OCI-LY1 (cell line): ENCODE results near the gene HLCS.

Experiments
- H2AFZ ChIP-seq: fragments of 200-600 bp; sonication (generic), shearing (Covaris generic); 2 replicates; pipeline ENCODE4 v1.6.0; 2014; ENCODE audit warnings: antibody characterized with exemption, mild to moderate bottlenecking, low read length
- H3F3A ChIP-seq: fragments of 200-600 bp; sonication (generic), shearing (Covaris generic); 2 replicates; pipeline ENCODE4 v1.6.0; 2014; ENCODE audit warnings: mild to moderate bottlenecking, antibody characterized with exemption, low read length, moderate library complexity; ENCODE audit not compliant: insufficient read depth
- H3K27ac ChIP-seq: fragments of 200-600 bp; sonication (generic); 2 replicates; pipeline ENCODE4 v1.5.1; 2014; ENCODE audit warnings: low read length, mixed run types, mild to moderate bottlenecking, low read depth; ENCODE audit not compliant: poor library complexity, severe bottlenecking
- H3K27me3 ChIP-seq: fragments of 200-600 bp; sonication (generic); 2 replicates; pipeline ENCODE4 v1.6.0; 2014; ENCODE audit warnings: antibody characterized with exemption, mild to moderate bottlenecking, low read length, moderate library complexity; ENCODE audit not compliant: insufficient read depth
- H3K36me3 ChIP-seq: fragments of 200-600 bp; sonication (generic); 2 replicates; pipeline ENCODE4 v1.6.1; 2014; ENCODE audit warnings: mild to moderate bottlenecking, antibody characterized with exemption, low read length, moderate library complexity, mixed read lengths; ENCODE audit not compliant: insufficient read depth
- H3K4me1 ChIP-seq: fragments of 200-600 bp; sonication (generic); 2 replicates; pipeline ENCODE4 v1.5.1; 2014; ENCODE audit warnings: mild to moderate bottlenecking, low read length, moderate library complexity; ENCODE audit not compliant: insufficient read depth, severe bottlenecking
- H3K4me2 ChIP-seq: fragments of 200-600 bp; sonication (generic), shearing (Covaris generic); 2 replicates; pipeline ENCODE4 v1.6.1; 2014; ENCODE audit warnings: low read length
- H3K4me3 ChIP-seq: fragments of 200-600 bp; sonication (generic); 2 replicates; pipeline ENCODE4 v1.5.1; 2014; ENCODE audit warnings: low read length, low read depth, mild to moderate bottlenecking, mixed read lengths; ENCODE audit not compliant: poor library complexity, severe bottlenecking
- H3K79me2 ChIP-seq: fragments of 200-600 bp; shearing (Covaris generic); 2 replicates; pipeline ENCODE4 v1.6.1; 2016; ENCODE audit warnings: mixed run types, low read length, mixed read lengths; ENCODE audit not compliant: insufficient read depth
- H3K9ac ChIP-seq: fragments of 200-600 bp; sonication (generic), shearing (Covaris generic); 2 replicates; pipeline ENCODE4 v1.6.1; 2014; ENCODE audit warnings: mild to moderate bottlenecking, low read length, mixed read lengths
- H3K9me2 ChIP-seq: fragments of 200-600 bp; sonication (generic), shearing (Covaris generic); 2 replicates; pipeline ENCODE4 v1.6.1; 2014; ENCODE audit warnings: low read depth, mild to moderate bottlenecking, low read length, mixed read lengths
- H3K9me3 ChIP-seq: fragments of 200-600 bp; shearing (Covaris generic); 2 replicates; pipeline ENCODE4 v1.6.1; 2014; ENCODE audit warnings: low read length, mixed read lengths
- H4K20me1 ChIP-seq: fragments of 200-600 bp; sonication (generic), shearing (Covaris generic); 2 replicates; pipeline ENCODE4 v1.6.0; 2016; ENCODE audit warnings: mild to moderate bottlenecking, low read length; ENCODE audit not compliant: insufficient read depth
- CTCF ChIP-seq: fragments of 200-600 bp; sonication (generic), shearing (Covaris generic); IDR thresholded peaks from 2 replicates; pipeline ENCODE4 v1.5.1; 2017; ENCODE audit warnings: mild to moderate bottlenecking, antibody characterized with exemption, low read length, moderate library complexity, mixed read lengths
- EZH2 ChIP-seq: fragments of 200-600 bp; sonication (generic), shearing (Covaris generic); IDR thresholded peaks from 2 replicates; pipeline ENCODE4 v1.8.0; 2017; ENCODE audit warnings: borderline replicate concordance, mixed run types, mild to moderate bottlenecking, antibody characterized with exemption, low read length, moderate library complexity, mixed read lengths

HLCS gene

GRCh38 chr21:36966066-36966820, at the start of gene HLCS:
HLCS (minus strand) TSS chr21:36966669; CDS start chr21:36966638, 31 bp downstream.
- Histone ChIP-seq H3K4me2 (peak within 1 kb of the TSS; percentile 89), H3K27ac (peak within 1 kb of the TSS; percentile 73), H3K4me3 (peak within 1 kb of the TSS; percentile 100), H3K9me2 (no peaks in the 10 kb centered on the region), H3K79me2 (no peaks in the 10 kb centered on the region), H3K4me1 (peaks cover 27% of the 10 kb centered on the region), H3K36me3 (peaks cover 4% of the 10 kb centered on the region), H4K20me1 (no peaks in the 10 kb centered on the region), H3F3A (no peaks in the 10 kb centered on the region), H2AFZ (no peak within 1 kb of the TSS), H3K9ac (peak within 1 kb of the TSS; percentile 100), H3K9me3 (no peaks in the 10 kb centered on the region), H3K27me3 (no peaks in the 10 kb centered on the region)
- TF ChIP-seq EZH2: no peak
- no peak for TF ChIP-seq CTCF

- peak; percentile 79 for TF ChIP-seq CTCF
- no peak for TF ChIP-seq EZH2
- Histone ChIP-seq H3K27ac (no peak overlapping the region), H2AFZ (no peak overlapping the region), H3K4me3 (peak overlapping the region; percentile 24), H3K4me2 (peak overlapping the region; percentile 51), H3K36me3 (no peaks in the 10 kb centered on the region), H3K79me2 (no peaks in the 10 kb centered on the region), H3K9me3 (no peaks in the 10 kb centered on the region), H3K9ac (no peak overlapping the region; the same call in 1 of the 2 replicates), H3K27me3 (no peaks in the 10 kb centered on the region; the same call in 1 of the 2 replicates), H3F3A (no peaks in the 10 kb centered on the region), H3K9me2 (no peaks in the 10 kb centered on the region), H3K4me1 (peaks cover 5% of the 10 kb centered on the region), H4K20me1 (no peaks in the 10 kb centered on the region)
These were observed 43.4 kb upstream of the HLCS start for GRCh38 chr21:37009740-37010341.

DNA sequence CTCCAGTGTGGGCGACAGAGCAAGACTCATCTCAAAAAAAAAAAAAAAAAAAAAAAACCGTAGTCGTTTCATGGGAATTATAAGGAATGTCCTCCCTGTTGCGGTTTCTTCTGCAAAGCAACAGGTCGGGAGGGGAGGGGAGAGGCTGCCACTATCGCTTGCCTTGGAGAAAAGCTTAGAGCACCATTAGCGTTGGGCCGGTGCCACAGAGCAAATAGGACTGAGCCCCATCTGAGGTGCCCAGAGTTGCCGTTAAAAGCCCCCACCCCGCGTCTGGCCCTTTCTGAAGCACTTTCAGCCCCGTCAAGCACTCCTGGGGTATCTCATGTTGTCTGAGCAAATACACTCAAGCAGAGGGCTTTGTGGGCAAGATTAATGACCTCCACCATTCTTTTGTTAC, 42.3 kb upstream of the HLCS start:
- Histone ChIP-seq H3K27me3 (no peaks in the 10 kb centered on the region; the same call in 1 of the 2 replicates), H3K79me2 (no peaks in the 10 kb centered on the region), H3K4me2 (no peak overlapping the region), H3K9me2 (no peaks in the 10 kb centered on the region), H3K27ac (no peak overlapping the region), H3K4me1 (peaks cover 5% of the 10 kb centered on the region), H3K9ac (no peak overlapping the region), H2AFZ (no peak overlapping the region), H3K9me3 (no peaks in the 10 kb centered on the region), H3K4me3 (no peak overlapping the region), H3F3A (no peaks in the 10 kb centered on the region), H4K20me1 (no peaks in the 10 kb centered on the region), H3K36me3 (no peaks in the 10 kb centered on the region)
- TF ChIP-seq EZH2 (no peak), CTCF (no peak)
